ENCODE measurements around the gene KIF6. TPM values are rescaled to one million over a fixed set of nuclear protein-coding genes. Genes with fewer than 3 reads are reported as not detected.

Gene KIF6
- total RNA-seq, 4 donors from 2014 or later, result 0.10 to 0.61 (median 0.13) TPM; not detected in 1

DNA sequence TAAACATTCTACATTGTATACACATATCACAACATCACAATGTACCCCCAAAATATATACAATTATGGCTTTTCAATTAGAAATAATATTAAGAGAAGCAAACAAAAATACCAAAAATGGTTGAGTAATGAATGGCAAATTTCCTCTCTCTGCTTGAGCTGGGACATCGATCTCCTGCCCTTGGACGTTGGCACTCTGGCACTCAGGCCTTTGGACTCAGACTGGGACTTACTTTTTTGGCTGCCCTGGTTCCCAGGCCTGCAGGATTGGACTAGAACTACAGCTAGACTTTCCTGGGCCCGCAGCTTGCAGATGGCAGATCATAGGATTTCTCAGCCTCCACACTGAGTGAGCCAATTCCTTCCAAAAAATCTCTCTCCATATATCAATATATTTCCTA lies 349.8 kb downstream of the KIF6 start:
- TF ChIP-seq POLR2A (IDR thresholded peaks at IDR 0.05), result no peak
- TF ChIP-seq, protein P1, sequence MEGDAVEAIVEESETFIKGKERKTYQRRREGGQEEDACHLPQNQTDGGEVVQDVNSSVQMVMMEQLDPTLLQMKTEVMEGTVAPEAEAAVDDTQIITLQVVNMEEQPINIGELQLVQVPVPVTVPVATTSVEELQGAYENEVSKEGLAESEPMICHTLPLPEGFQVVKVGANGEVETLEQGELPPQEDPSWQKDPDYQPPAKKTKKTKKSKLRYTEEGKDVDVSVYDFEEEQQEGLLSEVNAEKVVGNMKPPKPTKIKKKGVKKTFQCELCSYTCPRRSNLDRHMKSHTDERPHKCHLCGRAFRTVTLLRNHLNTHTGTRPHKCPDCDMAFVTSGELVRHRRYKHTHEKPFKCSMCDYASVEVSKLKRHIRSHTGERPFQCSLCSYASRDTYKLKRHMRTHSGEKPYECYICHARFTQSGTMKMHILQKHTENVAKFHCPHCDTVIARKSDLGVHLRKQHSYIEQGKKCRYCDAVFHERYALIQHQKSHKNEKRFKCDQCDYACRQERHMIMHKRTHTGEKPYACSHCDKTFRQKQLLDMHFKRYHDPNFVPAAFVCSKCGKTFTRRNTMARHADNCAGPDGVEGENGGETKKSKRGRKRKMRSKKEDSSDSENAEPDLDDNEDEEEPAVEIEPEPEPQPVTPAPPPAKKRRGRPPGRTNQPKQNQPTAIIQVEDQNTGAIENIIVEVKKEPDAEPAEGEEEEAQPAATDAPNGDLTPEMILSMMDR (IDR thresholded peaks at IDR 0.05), result no peak
- no peak overlapping the region for H3K4me3 ChIP-seq (ENCODE audit: low read depth, poor library complexity, severe bottlenecking)
- intact Hi-C loops (cut with DNase I; ENCODE audit: low total_unique reads), result no loop called here
- 77 to 86% methylated on average over 3 of the region's 3 CpGs for WGBS, 2 donors
- DNase-seq (ENCODE audit: low spot score in 2 of 2), result no peak

DNA sequence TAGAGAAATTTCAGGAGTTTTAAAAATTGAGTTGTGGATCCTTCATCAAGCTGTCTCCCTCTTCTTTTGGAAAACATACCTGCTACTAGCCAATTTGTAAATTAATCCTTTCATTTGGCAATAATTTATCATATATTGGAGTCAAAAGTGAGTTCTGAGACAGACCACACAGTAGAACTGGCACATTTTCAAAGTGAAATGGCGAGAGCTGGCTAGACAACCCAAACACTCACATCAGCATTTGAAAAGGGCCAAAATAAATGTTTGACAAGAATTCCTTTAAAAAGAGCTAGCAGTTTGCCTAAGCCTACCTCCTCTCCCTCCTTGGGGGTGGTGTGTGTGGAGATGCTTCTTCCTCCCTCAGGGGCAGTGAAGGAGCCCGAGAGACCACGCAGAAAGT lies 354.8 kb downstream of the KIF6 start:
- intact Hi-C loops (cut with DNase I; ENCODE audit: low total_unique reads), result no loop called here
- no peak for DNase-seq (ENCODE audit: low spot score in 2 of 2)

DNA sequence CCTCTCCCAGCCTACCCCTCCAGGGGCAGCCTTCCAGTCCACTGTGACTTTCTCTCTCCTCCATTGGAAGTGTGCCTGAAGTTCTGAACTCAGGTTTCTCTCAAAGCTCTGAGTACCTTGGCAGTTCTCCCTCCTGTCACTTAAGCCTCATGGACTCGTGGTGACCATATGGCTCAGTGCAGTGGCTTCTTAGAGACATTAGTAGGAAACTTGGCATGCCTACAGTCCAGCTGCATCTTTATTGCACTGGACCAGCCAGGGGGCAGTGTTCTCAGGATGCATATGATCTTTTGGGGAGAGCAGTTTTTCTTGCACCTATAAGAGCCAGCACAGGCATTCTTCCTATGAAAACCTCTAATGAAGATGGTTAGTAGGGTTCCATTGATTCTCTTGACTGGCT lies 355.2 kb downstream of the KIF6 start:
- TF ChIP-seq POLR2A (IDR thresholded peaks at IDR 0.05), result no peak
- TF ChIP-seq, protein P1 (IDR thresholded peaks at IDR 0.05), result no peak
- intact Hi-C loops (cut with DNase I; ENCODE audit: low total_unique reads), result no loop called here
- WGBS, 2 donors, result 47 to 85% methylated on average over 1 of the region's 1 CpG

More for the DNA sequence above, 354.8 kb downstream of the KIF6 start:
- no peak overlapping the region for H3K4me3 ChIP-seq (ENCODE audit: low read depth, poor library complexity, severe bottlenecking)
- TF ChIP-seq, protein P1 (IDR thresholded peaks at IDR 0.05), result no peak
- TF ChIP-seq POLR2A (IDR thresholded peaks at IDR 0.05), result no peak
- 67 to 69% methylated on average over 3 of the region's 3 CpGs for WGBS, 2 donors

DNA sequence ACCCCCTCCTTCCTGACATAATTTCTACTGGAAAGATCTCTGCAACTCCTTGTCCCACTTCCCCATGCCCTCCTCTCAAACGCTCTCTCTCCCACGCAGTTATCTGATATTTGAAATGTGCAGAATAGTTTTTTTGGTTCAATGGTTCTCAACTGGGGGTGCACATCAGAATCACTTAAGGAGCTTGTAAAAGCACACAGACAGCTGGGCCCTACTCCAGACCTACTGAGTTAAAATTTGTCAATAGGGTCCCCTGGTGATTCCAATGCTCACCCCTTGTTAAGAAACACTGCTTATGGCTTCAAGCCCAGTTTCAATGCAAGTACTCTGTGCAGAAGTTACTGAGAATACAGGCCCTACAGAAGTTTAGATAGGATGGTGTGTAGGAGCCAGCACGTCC lies 357.5 kb downstream of the KIF6 start:
- TF ChIP-seq POLR2A (IDR thresholded peaks at IDR 0.05), result no peak
- TF ChIP-seq, protein P1 (IDR thresholded peaks at IDR 0.05), result no peak
- intact Hi-C loops (cut with DNase I; ENCODE audit: low total_unique reads), result no loop called here
- no peak overlapping the region for H3K4me3 ChIP-seq (ENCODE audit: low read depth, poor library complexity, severe bottlenecking)
- DNase-seq (ENCODE audit: low spot score in 2 of 2), result no peak
- WGBS, 2 donors, result 82 to 84% methylated on average over 3 of the region's 3 CpGs

More for the DNA sequence above, 355.2 kb downstream of the KIF6 start:
- no peak overlapping the region for H3K4me3 ChIP-seq (ENCODE audit: low read depth, poor library complexity, severe bottlenecking)
- no peak for DNase-seq (ENCODE audit: low spot score in 2 of 2)

DNA sequence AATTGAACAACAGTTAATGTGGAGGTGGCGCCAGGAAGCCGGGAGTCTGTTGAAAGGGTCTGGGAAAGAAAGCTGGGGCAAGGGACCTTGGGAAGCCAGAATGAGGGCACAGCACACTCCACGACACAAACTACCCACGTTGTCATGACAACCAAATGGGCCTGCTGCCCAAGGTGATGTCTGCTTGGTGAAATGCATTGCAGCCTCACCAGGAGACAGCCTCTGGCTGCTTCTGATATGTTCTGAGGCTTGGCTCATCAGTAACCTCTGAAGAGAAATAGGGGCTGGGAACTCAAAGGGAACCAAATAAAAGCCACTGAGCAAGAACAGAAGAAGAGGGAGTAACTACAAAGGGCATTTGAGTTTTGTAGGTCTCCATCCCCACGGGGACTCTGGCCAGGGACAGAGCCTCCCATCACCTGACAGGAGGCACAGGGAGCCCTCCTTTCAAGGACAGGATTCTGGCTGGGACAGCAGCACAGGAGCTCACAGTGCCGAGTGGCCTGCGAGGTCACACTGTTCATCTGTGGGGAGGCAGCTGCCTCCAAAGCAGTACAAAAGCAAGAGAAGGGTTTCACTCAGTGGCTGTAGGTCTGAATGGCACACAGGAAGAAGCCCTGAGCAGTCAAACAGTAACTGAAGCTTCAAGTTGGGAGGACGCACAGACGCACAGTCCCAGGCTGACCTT lies 358.1 kb downstream of the KIF6 start:
- intact Hi-C loops (cut with DNase I; ENCODE audit: low total_unique reads), result no loop called here
- 77 to 85% methylated on average over 9 of the region's 9 CpGs for WGBS, 2 donors
- no peak overlapping the region for H3K4me3 ChIP-seq (ENCODE audit: low read depth, poor library complexity, severe bottlenecking)
- TF ChIP-seq POLR2A (IDR thresholded peaks at IDR 0.05), result no peak
- TF ChIP-seq, protein P1 (IDR thresholded peaks at IDR 0.05), result no peak
- DNase-seq (ENCODE audit: low spot score in 2 of 2), result no peak
